B cell (primary cell): ENCODE results near the gene CLEC11A. TPM values are rescaled to one million over a fixed set of nuclear protein-coding genes. Genes with fewer than 3 reads are reported as not detected.

ENCODE experiments used
- ATAC-seq: fragments of 200-7000 bp; cut with Tn5 transposase; one replicate; pipeline ENCODE4 v1.10.0; 2021; ENCODE audit warnings: low read depth, mild to moderate bottlenecking, moderate number of reproducible peaks, moderate library complexity
- CTCF ChIA-PET: fragments of 350-600 bp; sonication (Branson Sonifier 250); formaldehyde crosslinking; loops from one replicate; lab custom pipeline; 2021; ENCODE audit warnings: antibody characterized with exemption, inconsistent platforms; lab: Charles Lee
- POLR2A ChIA-PET: fragments of 350-600 bp; sonication (Branson Sonifier 250); formaldehyde crosslinking; loops from one replicate; lab custom pipeline; 2021; ENCODE audit warnings: antibody characterized with exemption; lab: Charles Lee
- DNase-seq: peaks from one replicate; pipeline ENCODE4 v3.0.0; 2013
- H2AFZ ChIP-seq: 2 replicates; pipeline ENCODE4 v1.6.1; 2012; ENCODE audit warnings: mild to moderate bottlenecking, low read depth, low read length; ENCODE audit not compliant: insufficient read depth, poor library complexity, severe bottlenecking
- H3K27ac ChIP-seq, 2 donors: 1 replicate in 1 of 2; 2 replicates in 1 of 2; pipeline ENCODE4 v1.5.1; 2012 to 2013; ENCODE audit warnings: low read length in 2 of 2, mild to moderate bottlenecking in 2 of 2, moderate library complexity in 1 of 2
- H3K27me3 ChIP-seq, 4 experiments: fragments of 200-600 bp in 1 of 4; sonication (generic) in 1 of 4; replicated peaks in 1 of 4; 1 replicate in 2 of 4; 2 replicates in 2 of 4; pipeline versions ENCODE4 v1.6.1 to v1.7.0; 2013 to 2016; ENCODE audit warnings: low read length in 3 of 4, mild to moderate bottlenecking in 2 of 4, mixed read lengths in 1 of 4, moderate library complexity in 1 of 4; ENCODE audit not compliant: insufficient read depth in 4 of 4, control insufficient read depth in 3 of 4; ENCODE audit errors: control extremely low read depth in 1 of 4
- H3K36me3 ChIP-seq, 2 experiments: replicated peaks in 1 of 2; 1 replicate in 1 of 2; 2 replicates in 1 of 2; pipeline versions ENCODE4 v1.6.1 to v1.7.1; 2013; ENCODE audit warnings: low read length in 1 of 2; ENCODE audit not compliant: insufficient read depth in 2 of 2, control insufficient read depth in 1 of 2; ENCODE audit errors: control extremely low read depth in 1 of 2, extremely low read depth in 1 of 2
- H3K4me1 ChIP-seq, 2 donors: fragments of 200-600 bp in 1 of 2; sonication (generic) in 1 of 2; 1 replicate in 1 of 2; 2 replicates in 1 of 2; pipeline versions ENCODE4 v1.5.1 to v1.6.1; 2013 to 2017; ENCODE audit warnings: low read length in 2 of 2; ENCODE audit not compliant: control insufficient read depth in 2 of 2, insufficient read depth in 2 of 2
- H3K4me2 ChIP-seq: replicated peaks from 2 replicates; pipeline ENCODE3; 2012; ENCODE audit warnings: mild to moderate bottlenecking, low read depth, low read length; ENCODE audit not compliant: poor library complexity, severe bottlenecking
- H3K4me3 ChIP-seq, 5 experiments: fragments of 200-600 bp in 1 of 5; sonication (generic) in 1 of 5; 1 replicate in 3 of 5; 2 replicates in 2 of 5; pipeline versions ENCODE4 v1.5.1 to v1.7.0; 2011 to 2016; ENCODE audit warnings: low read length in 4 of 5, mild to moderate bottlenecking in 4 of 5, low read depth in 2 of 5, control low read depth in 1 of 5, moderate library complexity in 1 of 5; ENCODE audit not compliant: insufficient read depth in 1 of 5; ENCODE audit errors: control extremely low read depth in 1 of 5, extremely low read depth in 1 of 5
- H3K79me2 ChIP-seq: fragments of 200-600 bp; sonication (generic); one replicate; pipeline ENCODE4 v1.6.0; 2016; ENCODE audit warnings: low read length; ENCODE audit not compliant: control insufficient read depth, insufficient read depth
- H3K9ac ChIP-seq: fragments of 200-600 bp; sonication (generic); 2 replicates; pipeline ENCODE4 v1.6.1; 2017; ENCODE audit warnings: mild to moderate bottlenecking, low read length, moderate library complexity
- H3K9me3 ChIP-seq, 3 donors: one replicate each; pipeline versions ENCODE4 v1.6.1 to v1.7.1; 2013; ENCODE audit warnings: low read length in 2 of 3; ENCODE audit not compliant: control insufficient read depth in 2 of 3, insufficient read depth in 1 of 3; ENCODE audit errors: control extremely low read depth in 1 of 3
- H4K20me1 ChIP-seq: 2 replicates; pipeline ENCODE4 v1.6.0; 2012; ENCODE audit warnings: mild to moderate bottlenecking, low read length; ENCODE audit not compliant: insufficient read depth, control insufficient read depth, poor library complexity, severe bottlenecking
- H3K27ac Mint-ChIP-seq: one replicate; pipeline ENCODE4 v1.8.0; 2021; ENCODE audit warnings: mixed read lengths
- H3K27me3 Mint-ChIP-seq: one replicate; pipeline ENCODE4 v1.8.0; 2021; ENCODE audit warnings: mixed read lengths
- H3K4me1 Mint-ChIP-seq: one replicate; pipeline ENCODE4 v1.8.0; 2021; ENCODE audit warnings: mixed read lengths
- H3K4me3 Mint-ChIP-seq: one replicate; pipeline ENCODE4 v1.8.0; 2021; ENCODE audit warnings: mixed read lengths
- H3K9me3 Mint-ChIP-seq: one replicate; pipeline ENCODE4 v1.8.0; 2022; ENCODE audit warnings: mixed read lengths; ENCODE audit not compliant: insufficient read depth
- EZH2 ChIP-seq: IDR thresholded peaks from 2 replicates; pipeline ENCODE4 v1.6.1; 2012; ENCODE audit warnings: borderline replicate concordance, low read depth, mild to moderate bottlenecking, moderate library complexity, low read length; ENCODE audit not compliant: insufficient read depth, poor library complexity, severe bottlenecking
- WGBS: methylation state at CpG from one replicate; pipeline ENCODE4 v1.1.5; 2013; ENCODE audit warnings: missing lambda C conversion rate; ENCODE audit not compliant: insufficient coverage; 5-methylcytosine and 5-hydroxymethylcytosine counted together
- intact Hi-C: fragments of 100-400 bp; cut with micrococcal nuclease; formaldehyde crosslinking; loops from one replicate; pipeline ENCODE4 v1.10.0; 2022
- polyA plus RNA-seq: library from polyadenylated mRNA; depleted of rRNA; stranded (reverse); fragments of >200 nt; gene quantifications from 2 replicates; pipeline ENCODE4 v1.2.3, GENCODE V29; 2012
- total RNA-seq, 2 donors: library from RNA; stranded (reverse); fragments of 120-200 nt in 1 of 2; gene quantifications; 1 replicate in 1 of 2; 2 replicates in 1 of 2; pipeline versions ENCODE4 v1.2.3 to v1.2.4, GENCODE V29; 2013 to 2022
- TF ChIP-seq, protein P1 (sequence below): fragments of 200-600 bp; IDR thresholded peaks from one replicate; pipeline ENCODE4 v1.8.0; 2022; ENCODE audit warnings: antibody characterized with exemption, mild to moderate bottlenecking

The CLEC11A gene
- total and polyA plus RNA-seq, 2 donors (not counting 1 experiment from before 2014, with no cell fraction given) = 0.52 to 1.6 TPM

DNA sequence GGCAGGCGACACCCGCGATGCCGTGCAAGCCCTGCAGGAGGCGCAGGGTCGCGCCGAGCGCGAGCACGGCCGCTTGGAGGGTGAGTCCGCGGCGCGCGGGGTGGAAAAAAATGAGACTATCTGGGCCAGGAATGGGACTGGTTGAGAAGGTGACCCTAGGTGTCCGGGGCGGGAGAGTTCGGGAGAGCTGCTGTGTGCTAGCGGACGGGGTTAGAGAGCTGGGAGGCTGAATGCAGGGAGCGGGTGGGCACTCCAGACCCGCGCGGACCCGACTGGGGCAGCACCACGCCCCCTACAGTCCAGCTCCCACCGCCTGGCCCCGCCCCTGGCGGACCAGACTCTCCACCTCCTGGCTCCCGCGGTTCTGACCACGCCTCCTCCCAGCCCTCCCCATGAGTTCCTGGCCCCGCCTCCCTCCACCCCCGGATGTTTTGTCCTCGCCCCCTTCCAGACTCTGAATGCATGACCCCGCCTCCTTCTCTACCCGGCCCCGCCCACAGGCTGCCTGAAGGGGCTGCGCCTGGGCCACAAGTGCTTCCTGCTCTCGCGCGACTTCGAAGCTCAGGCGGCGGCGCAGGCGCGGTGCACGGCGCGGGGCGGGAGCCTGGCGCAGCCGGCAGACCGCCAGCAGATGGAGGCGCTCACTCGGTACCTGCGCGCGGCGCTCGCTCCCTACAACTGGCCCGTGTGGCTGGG lies 1.5 kb downstream of the CLEC11A start:
- peak overlapping the region; percentile 75 for H3K4me3 Mint-ChIP-seq
- intact Hi-C loops = loop anchor here (2.0 kb wide), 1 partner anchor 356 kb away; no protein-coding TSS in a partner anchor
- peak overlapping the region; percentile 46 for H3K27ac Mint-ChIP-seq
- peaks cover 23 to 28% of the 10 kb centered on the region in 2 donors for H3K4me1 ChIP-seq
- ATAC-seq = peak; percentile 87
- peaks cover 0 to 59% (median 3%) of the 10 kb centered on the region in 3 donors for H3K9me3 ChIP-seq
- POLR2A ChIA-PET = no interaction called here
- peak overlapping the region; percentile 69 for H3K4me2 ChIP-seq
- H2AFZ ChIP-seq = peak overlapping the region; percentile 73
- H3K27me3 Mint-ChIP-seq = peaks cover 60% of the 10 kb centered on the region
- H3K27me3 ChIP-seq = peaks cover 0 to 83% (median 27%) of the 10 kb centered on the region in 4 experiments
- H3K79me2 ChIP-seq = no peaks in the 10 kb centered on the region
- no peak for TF ChIP-seq EZH2
- TF ChIP-seq, protein P1, sequence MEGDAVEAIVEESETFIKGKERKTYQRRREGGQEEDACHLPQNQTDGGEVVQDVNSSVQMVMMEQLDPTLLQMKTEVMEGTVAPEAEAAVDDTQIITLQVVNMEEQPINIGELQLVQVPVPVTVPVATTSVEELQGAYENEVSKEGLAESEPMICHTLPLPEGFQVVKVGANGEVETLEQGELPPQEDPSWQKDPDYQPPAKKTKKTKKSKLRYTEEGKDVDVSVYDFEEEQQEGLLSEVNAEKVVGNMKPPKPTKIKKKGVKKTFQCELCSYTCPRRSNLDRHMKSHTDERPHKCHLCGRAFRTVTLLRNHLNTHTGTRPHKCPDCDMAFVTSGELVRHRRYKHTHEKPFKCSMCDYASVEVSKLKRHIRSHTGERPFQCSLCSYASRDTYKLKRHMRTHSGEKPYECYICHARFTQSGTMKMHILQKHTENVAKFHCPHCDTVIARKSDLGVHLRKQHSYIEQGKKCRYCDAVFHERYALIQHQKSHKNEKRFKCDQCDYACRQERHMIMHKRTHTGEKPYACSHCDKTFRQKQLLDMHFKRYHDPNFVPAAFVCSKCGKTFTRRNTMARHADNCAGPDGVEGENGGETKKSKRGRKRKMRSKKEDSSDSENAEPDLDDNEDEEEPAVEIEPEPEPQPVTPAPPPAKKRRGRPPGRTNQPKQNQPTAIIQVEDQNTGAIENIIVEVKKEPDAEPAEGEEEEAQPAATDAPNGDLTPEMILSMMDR = peak; percentile 50
- H3K36me3 ChIP-seq = no peaks in the 10 kb centered on the region
- DNase-seq = peak; percentile 92
- 1% methylated on average over 65 of the region's 65 CpGs for WGBS
- H3K27ac ChIP-seq = no peak overlapping the region
- H4K20me1 ChIP-seq = no peaks in the 10 kb centered on the region
- H3K4me1 Mint-ChIP-seq = peaks cover 36% of the 10 kb centered on the region
- H3K9me3 Mint-ChIP-seq = no peaks in the 10 kb centered on the region
- H3K9ac ChIP-seq = peak overlapping the region; percentile 55
- CTCF ChIA-PET = interaction anchor here (1.3 to 2.4 kb wide), 3 partner anchors 55 to 198 kb away, joined by 3 to 6 read pairs (median 5); no protein-coding TSS in a partner anchor
- peak overlapping the region in 4 of 5 experiments; percentile 43 to 53 (median 48) for H3K4me3 ChIP-seq
